Skeletal muscle tissue (tissue), 4 donors: Measurements from ENCODE around the gene CEP112. TPM values are rescaled to one million over a fixed set of nuclear protein-coding genes. Genes with fewer than 3 reads are reported as not detected.

Experiments
- H3K27ac ChIP-seq: one replicate; pipeline ENCODE4 v1.7.0; 2013; ENCODE audit warnings: mild to moderate bottlenecking, low read depth, low read length, inconsistent platforms
- H3K27me3 ChIP-seq, 3 donors: one replicate each; pipeline ENCODE4 v1.7.0; 2013; ENCODE audit warnings: low read length in 3 of 3; ENCODE audit not compliant: control insufficient read depth in 3 of 3, insufficient read depth in 3 of 3
- H3K36me3 ChIP-seq, 3 donors: one replicate each; pipeline ENCODE4 v1.7.0; 2013; ENCODE audit warnings: low read length in 3 of 3; ENCODE audit not compliant: control insufficient read depth in 3 of 3, insufficient read depth in 3 of 3
- H3K4me1 ChIP-seq, 3 donors: one replicate each; pipeline ENCODE4 v1.7.0; 2013; ENCODE audit warnings: low read length in 3 of 3, mild to moderate bottlenecking in 3 of 3; ENCODE audit not compliant: control insufficient read depth in 3 of 3, insufficient read depth in 3 of 3
- H3K4me3 ChIP-seq, 3 donors: one replicate each; pipeline ENCODE4 v1.7.0; 2013; ENCODE audit warnings: low read length in 3 of 3
- H3K9ac ChIP-seq, 3 donors: one replicate each; pipeline ENCODE4 v1.7.0; 2013; ENCODE audit warnings: low read length in 3 of 3, mild to moderate bottlenecking in 3 of 3, moderate library complexity in 2 of 3, low read depth in 1 of 3
- H3K9me3 ChIP-seq, 3 donors: one replicate each; pipeline ENCODE4 v1.7.0; 2013; ENCODE audit warnings: low read length in 3 of 3; ENCODE audit not compliant: control insufficient read depth in 3 of 3
- total RNA-seq: library from RNA; depleted of rRNA; stranded (reverse); fragments of >200 nt; gene quantifications from one replicate; pipeline ENCODE4 v1.2.3, GENCODE V29; 2014
- donor health status: Osteomylitis.

Gene CEP112
- total RNA-seq, 1 donor from 2014 or later = 16.2 TPM

- Histone ChIP-seq H3K27ac (no peak overlapping the region), H3K9ac (no peak overlapping the region), H3K4me1 (peaks cover 0 to 9% (median 0%) of the 10 kb centered on the region in 3 donors), H3K36me3 (no peaks in the 10 kb centered on the region), H3K27me3 (no peaks in the 10 kb centered on the region), H3K4me3 (no peak overlapping the region), H3K9me3 (no peaks in the 10 kb centered on the region)
Measured at GRCh38 chr17:65753348-65753747, 438.6 kb downstream of the CEP112 start.

GRCh38 chr17:65751263-65751662, 440.7 kb downstream of the CEP112 start:
- peak overlapping the region; percentile 27 for H3K27ac ChIP-seq
- no peaks in the 10 kb centered on the region for H3K27me3 ChIP-seq
- no peak overlapping the region for H3K9ac ChIP-seq
- no peaks in the 10 kb centered on the region for H3K36me3 ChIP-seq
- peaks cover 0 to 9% (median 0%) of the 10 kb centered on the region in 3 donors for H3K4me1 ChIP-seq
- H3K9me3 ChIP-seq = no peaks in the 10 kb centered on the region
- no peak overlapping the region for H3K4me3 ChIP-seq

GRCh38 chr17:65750631-65751115, 441.3 kb downstream of the CEP112 start:
- H3K9me3 ChIP-seq = no peaks in the 10 kb centered on the region
- peak overlapping the region; percentile 27 for H3K27ac ChIP-seq
- H3K9ac ChIP-seq = no peak overlapping the region
- H3K4me3 ChIP-seq = no peak overlapping the region
- H3K36me3 ChIP-seq = no peaks in the 10 kb centered on the region
- H3K4me1 ChIP-seq = peaks cover 0 to 9% (median 0%) of the 10 kb centered on the region in 3 donors
- H3K27me3 ChIP-seq = no peaks in the 10 kb centered on the region

- Histone ChIP-seq H3K27me3 (no peaks in the 10 kb centered on the region), H3K4me1 (peaks cover 0 to 9% (median 0%) of the 10 kb centered on the region in 3 donors), H3K9ac (no peak overlapping the region), H3K9me3 (no peaks in the 10 kb centered on the region), H3K4me3 (no peak overlapping the region), H3K36me3 (no peaks in the 10 kb centered on the region), H3K27ac (peak overlapping the region; percentile 27)
Measured at GRCh38 chr17:65750166-65750565, 441.8 kb downstream of the CEP112 start.

- Histone ChIP-seq H3K4me1 (peaks cover 0 to 9% (median 0%) of the 10 kb centered on the region in 3 donors), H3K36me3 (no peaks in the 10 kb centered on the region), H3K9ac (no peak overlapping the region), H3K4me3 (no peak overlapping the region), H3K27ac (no peak overlapping the region), H3K27me3 (no peaks in the 10 kb centered on the region), H3K9me3 (no peaks in the 10 kb centered on the region)
Measured at GRCh38 chr17:65749479-65749878, 442.5 kb downstream of the CEP112 start.

DNA sequence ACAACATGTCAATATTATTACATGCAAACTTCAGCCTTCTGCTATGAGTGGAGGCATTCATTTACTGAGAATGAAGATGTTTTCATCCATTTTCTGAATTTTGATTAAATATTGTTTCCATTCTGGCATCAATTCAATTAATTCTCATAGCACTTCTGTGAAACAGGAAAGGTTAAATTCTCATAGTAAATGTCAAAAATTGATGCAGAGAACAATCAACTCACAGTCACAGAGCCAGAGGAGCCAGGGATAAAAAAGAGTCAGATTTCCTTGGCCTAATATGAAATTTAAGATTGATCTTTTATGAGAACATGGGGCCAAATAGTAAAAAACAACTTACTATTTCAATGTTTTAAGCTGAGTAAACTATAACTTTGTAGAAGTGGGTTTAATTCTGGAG, 446.7 kb downstream of the CEP112 start:
- peaks cover 0 to 3% (median 0%) of the 10 kb centered on the region in 3 donors for H3K4me1 ChIP-seq
- H3K27me3 ChIP-seq = no peaks in the 10 kb centered on the region
- no peak overlapping the region for H3K27ac ChIP-seq
- no peak overlapping the region for H3K4me3 ChIP-seq
- H3K9me3 ChIP-seq = no peaks in the 10 kb centered on the region
- H3K36me3 ChIP-seq = no peaks in the 10 kb centered on the region
- H3K9ac ChIP-seq = no peak overlapping the region

- peaks cover 0 to 3% (median 0%) of the 10 kb centered on the region in 3 donors for H3K9me3 ChIP-seq
- H3K9ac ChIP-seq = peak overlapping the region in 1 of 3 donors; percentile 10
- no peak overlapping the region for H3K27ac ChIP-seq
- no peaks in the 10 kb centered on the region for H3K36me3 ChIP-seq
- H3K27me3 ChIP-seq = no peaks in the 10 kb centered on the region
- H3K4me1 ChIP-seq = no peaks in the 10 kb centered on the region
- no peak overlapping the region for H3K4me3 ChIP-seq
Measured at GRCh38 chr17:65743308-65743655, 448.7 kb downstream of the CEP112 start.

GRCh38 chr17:65742403-65743307, 449.3 kb downstream of the CEP112 start:
- Histone ChIP-seq H3K9ac (no peak overlapping the region), H3K4me3 (no peak overlapping the region), H3K9me3 (peaks cover 0 to 3% (median 0%) of the 10 kb centered on the region in 3 donors), H3K27ac (no peak overlapping the region), H3K36me3 (peaks cover 0 to 2% (median 0%) of the 10 kb centered on the region in 3 donors), H3K27me3 (no peaks in the 10 kb centered on the region), H3K4me1 (no peaks in the 10 kb centered on the region)

DNA sequence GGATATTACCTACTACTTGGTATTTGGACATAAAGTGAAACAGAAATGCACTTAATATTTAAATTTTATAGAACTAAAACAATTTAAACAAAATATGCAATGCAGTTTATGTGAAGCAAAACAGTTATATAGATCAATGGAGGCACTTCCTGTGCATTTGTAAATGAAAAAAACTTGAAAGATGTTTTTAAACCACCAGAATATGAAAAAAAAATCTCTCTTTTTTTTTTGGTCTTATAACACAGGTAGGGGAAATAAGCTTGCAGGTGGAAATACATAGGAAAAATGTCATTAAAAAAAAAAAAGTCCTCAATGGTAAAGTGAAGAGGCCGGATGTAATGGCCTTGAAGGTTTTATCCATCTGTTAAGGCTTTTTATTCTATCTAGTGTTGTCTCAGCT, 450.2 kb downstream of the CEP112 start:
- Histone ChIP-seq H3K9ac (no peak overlapping the region), H3K27me3 (no peaks in the 10 kb centered on the region), H3K4me1 (no peaks in the 10 kb centered on the region), H3K27ac (no peak overlapping the region), H3K9me3 (peaks cover 0 to 3% (median 0%) of the 10 kb centered on the region in 3 donors), H3K36me3 (peaks cover 0 to 4% (median 0%) of the 10 kb centered on the region in 3 donors), H3K4me3 (no peak overlapping the region)

DNA sequence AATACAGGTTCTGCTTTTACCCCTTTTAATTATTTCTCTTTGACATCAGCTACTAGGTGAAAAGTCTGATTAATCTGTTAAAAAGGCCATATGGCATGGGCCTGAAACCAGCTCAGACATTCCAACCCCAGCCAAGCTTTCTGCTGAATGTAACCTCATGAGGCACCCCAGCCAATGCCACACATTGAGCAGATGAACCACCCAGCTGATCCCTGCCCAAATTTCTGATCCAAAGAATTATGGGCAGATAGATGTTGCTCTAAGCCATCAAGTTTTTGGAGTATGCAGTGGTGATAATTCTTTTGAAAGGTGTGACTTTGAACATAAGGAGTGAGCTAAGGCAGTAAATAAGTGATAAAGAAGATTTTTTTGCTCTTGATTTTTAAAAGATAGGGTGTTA, 452.9 kb downstream of the CEP112 start:
- Histone ChIP-seq H3K36me3 (peaks cover 0 to 4% (median 0%) of the 10 kb centered on the region in 3 donors), H3K4me1 (no peaks in the 10 kb centered on the region), H3K9ac (no peak overlapping the region), H3K27me3 (no peaks in the 10 kb centered on the region), H3K9me3 (peaks cover 0 to 3% (median 0%) of the 10 kb centered on the region in 3 donors), H3K4me3 (no peak overlapping the region), H3K27ac (no peak overlapping the region)
